Esophagus muscularis mucosa (tissue), 4 donors: ENCODE results near the gene SMIM43.

Source experiments
- EP300 ChIP-seq: sonication (generic); formaldehyde crosslinking; IDR thresholded peaks from one replicate; pipeline ENCODE4 v1.6.1; 2017; ENCODE audit warnings: antibody characterized with exemption
- POLR2A ChIP-seq: fragments of 450-650 bp; IDR thresholded peaks from one replicate; pipeline ENCODE4 v1.6.1; 2017; ENCODE audit warnings: antibody characterized with exemption, moderate library complexity, mild to moderate bottlenecking, low read depth
- POLR2AphosphoS5 ChIP-seq, 2 donors: sonication (generic); formaldehyde crosslinking; IDR thresholded peaks; one replicate each; pipeline ENCODE4 v1.6.1; 2017; ENCODE audit warnings: antibody characterized with exemption in 2 of 2
- TF ChIP-seq, protein P1 (sequence below), 3 experiments: fragments of 200-600 bp in 2 of 3; fragments of 450-650 bp in 1 of 3; sonication (generic) in 2 of 3; IDR thresholded peaks; one replicate each; pipeline ENCODE4 v1.5.1; 2017 to 2019; ENCODE audit warnings: antibody characterized with exemption in 3 of 3, mild to moderate bottlenecking in 2 of 3, moderate library complexity in 1 of 3

DNA sequence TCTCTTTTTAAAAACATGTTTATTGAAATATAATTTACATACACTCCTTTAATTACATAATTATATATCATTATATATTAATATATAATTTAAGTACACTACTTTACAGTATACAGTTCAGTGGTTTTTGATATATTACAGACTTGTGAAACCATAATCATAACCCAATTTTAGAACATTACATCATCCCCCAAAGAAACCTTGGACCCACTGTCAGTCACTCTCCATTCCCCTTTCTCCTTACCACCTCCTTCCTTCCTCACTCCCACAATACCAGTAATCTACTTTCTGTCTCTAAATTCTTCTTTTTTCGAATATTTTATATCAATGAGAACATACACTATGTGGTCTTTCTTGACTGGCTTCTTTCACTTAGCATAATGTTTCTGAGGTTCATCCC is 18.2 kb upstream of the SMIM43 start:
- TF ChIP-seq, protein P1, sequence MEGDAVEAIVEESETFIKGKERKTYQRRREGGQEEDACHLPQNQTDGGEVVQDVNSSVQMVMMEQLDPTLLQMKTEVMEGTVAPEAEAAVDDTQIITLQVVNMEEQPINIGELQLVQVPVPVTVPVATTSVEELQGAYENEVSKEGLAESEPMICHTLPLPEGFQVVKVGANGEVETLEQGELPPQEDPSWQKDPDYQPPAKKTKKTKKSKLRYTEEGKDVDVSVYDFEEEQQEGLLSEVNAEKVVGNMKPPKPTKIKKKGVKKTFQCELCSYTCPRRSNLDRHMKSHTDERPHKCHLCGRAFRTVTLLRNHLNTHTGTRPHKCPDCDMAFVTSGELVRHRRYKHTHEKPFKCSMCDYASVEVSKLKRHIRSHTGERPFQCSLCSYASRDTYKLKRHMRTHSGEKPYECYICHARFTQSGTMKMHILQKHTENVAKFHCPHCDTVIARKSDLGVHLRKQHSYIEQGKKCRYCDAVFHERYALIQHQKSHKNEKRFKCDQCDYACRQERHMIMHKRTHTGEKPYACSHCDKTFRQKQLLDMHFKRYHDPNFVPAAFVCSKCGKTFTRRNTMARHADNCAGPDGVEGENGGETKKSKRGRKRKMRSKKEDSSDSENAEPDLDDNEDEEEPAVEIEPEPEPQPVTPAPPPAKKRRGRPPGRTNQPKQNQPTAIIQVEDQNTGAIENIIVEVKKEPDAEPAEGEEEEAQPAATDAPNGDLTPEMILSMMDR (IDR thresholded peaks at IDR 0.05), result no peak
- no peak for TF ChIP-seq POLR2AphosphoS5 (IDR thresholded peaks at IDR 0.05)
- no peak for TF ChIP-seq POLR2A
- no peak for TF ChIP-seq EP300
